Fibroblast of lung (primary cell): ENCODE measurements around the gene UBXN11. TPM values are rescaled to one million over a fixed set of nuclear protein-coding genes. Genes with fewer than 3 reads are reported as not detected.

Source experiments
- DNase-seq, 2 donors: peaks; one replicate each; pipeline versions ENCODE4 v3.0.0 to v3.0.0-alpha.2; 2010; ENCODE audit warnings: low read depth in 2 of 2
- H2AFZ ChIP-seq: 2 replicates; pipeline ENCODE4 v1.5.1; 2012; ENCODE audit warnings: low read length, control low read depth, inconsistent platforms
- H3K27ac ChIP-seq: 2 replicates; pipeline ENCODE4 v1.5.1; 2011; ENCODE audit warnings: low read length, control low read depth; ENCODE audit not compliant: insufficient read depth
- H3K27me3 ChIP-seq: 2 replicates; pipeline ENCODE4 v1.5.1; 2011; ENCODE audit warnings: mild to moderate bottlenecking, low read length; ENCODE audit not compliant: control insufficient read depth, insufficient read depth
- H3K36me3 ChIP-seq: 2 replicates; pipeline ENCODE4 v1.5.1; 2011; ENCODE audit warnings: low read length; ENCODE audit not compliant: control insufficient read depth, insufficient read depth
- H3K4me1 ChIP-seq: 2 replicates; pipeline ENCODE4 v1.5.1; 2011; ENCODE audit warnings: low read length; ENCODE audit not compliant: control insufficient read depth, insufficient read depth; ENCODE audit errors: extremely low read depth
- H3K4me2 ChIP-seq: 2 replicates; pipeline ENCODE4 v1.5.1; 2011; ENCODE audit warnings: low read length, control low read depth; ENCODE audit not compliant: insufficient read depth; ENCODE audit errors: extremely low read depth
- H3K4me3 ChIP-seq, 4 experiments: fragments of 200-600 bp in 1 of 4; sonication (generic) in 1 of 4; replicated peaks in 1 of 4; 2 replicates each; pipeline ENCODE4 v1.5.1; 2011 to 2016; ENCODE audit warnings: low read length in 4 of 4, low read depth in 3 of 4, mild to moderate bottlenecking in 3 of 4, control low read depth in 2 of 4, inconsistent platforms in 1 of 4, mixed read lengths in 1 of 4; ENCODE audit not compliant: insufficient read depth in 1 of 4; ENCODE audit errors: control extremely low read depth in 1 of 4
- H3K79me2 ChIP-seq: 2 replicates; pipeline ENCODE4 v1.5.1; 2012; ENCODE audit warnings: mild to moderate bottlenecking, low read length, inconsistent platforms; ENCODE audit not compliant: control insufficient read depth, insufficient read depth
- H3K9ac ChIP-seq: 2 replicates; pipeline ENCODE4 v1.5.1; 2011; ENCODE audit warnings: mild to moderate bottlenecking, low read length, control low read depth; ENCODE audit not compliant: insufficient read depth
- H3K9me3 ChIP-seq: 2 replicates; pipeline ENCODE4 v1.5.1; 2012; ENCODE audit warnings: low read depth, low read length; ENCODE audit not compliant: control insufficient read depth, insufficient read depth
- H4K20me1 ChIP-seq: 2 replicates; pipeline ENCODE4 v1.5.1; 2011; ENCODE audit warnings: low read length; ENCODE audit not compliant: control insufficient read depth, insufficient read depth; ENCODE audit errors: extremely low read depth
- EZH2 ChIP-seq: IDR thresholded peaks from 2 replicates; pipeline ENCODE4 v1.5.1; 2012; ENCODE audit warnings: low read length, control low read depth, mild to moderate bottlenecking; ENCODE audit errors: missing control alignments
- polyA plus RNA-seq, 2 donors: library from polyadenylated mRNA; depleted of rRNA in 1 of 2; stranded (reverse) in 1 of 2; unstranded in 1 of 2; fragments of >200 nt; gene quantifications; 2 replicates each; pipeline ENCODE4 v1.2.1, GENCODE V29; 2011 to 2012; ENCODE audit warnings: missing spikeins in 1 of 2
- total RNA-seq: library from RNA; depleted of rRNA; stranded (reverse); fragments of >200 nt; gene quantifications from 2 replicates; pipeline ENCODE4 v1.2.1, GENCODE V29; 2014
- TF ChIP-seq, protein P1 (sequence below), 2 donors: IDR thresholded peaks in 1 of 2; conservative IDR thresholded peaks in 1 of 2; 1 replicate in 1 of 2; 2 replicates in 1 of 2; pipeline ENCODE4 v1.5.1; 2011 to 2012; ENCODE audit warnings: low read length in 2 of 2, control low read depth in 1 of 2, inconsistent platforms in 1 of 2, low read depth in 1 of 2, mild to moderate bottlenecking in 1 of 2

UBXN11 gene
- total and polyA plus RNA-seq, 2 donors (not counting 1 experiment from before 2014, with no cell fraction given): 3.5 to 7.1 TPM

DNA sequence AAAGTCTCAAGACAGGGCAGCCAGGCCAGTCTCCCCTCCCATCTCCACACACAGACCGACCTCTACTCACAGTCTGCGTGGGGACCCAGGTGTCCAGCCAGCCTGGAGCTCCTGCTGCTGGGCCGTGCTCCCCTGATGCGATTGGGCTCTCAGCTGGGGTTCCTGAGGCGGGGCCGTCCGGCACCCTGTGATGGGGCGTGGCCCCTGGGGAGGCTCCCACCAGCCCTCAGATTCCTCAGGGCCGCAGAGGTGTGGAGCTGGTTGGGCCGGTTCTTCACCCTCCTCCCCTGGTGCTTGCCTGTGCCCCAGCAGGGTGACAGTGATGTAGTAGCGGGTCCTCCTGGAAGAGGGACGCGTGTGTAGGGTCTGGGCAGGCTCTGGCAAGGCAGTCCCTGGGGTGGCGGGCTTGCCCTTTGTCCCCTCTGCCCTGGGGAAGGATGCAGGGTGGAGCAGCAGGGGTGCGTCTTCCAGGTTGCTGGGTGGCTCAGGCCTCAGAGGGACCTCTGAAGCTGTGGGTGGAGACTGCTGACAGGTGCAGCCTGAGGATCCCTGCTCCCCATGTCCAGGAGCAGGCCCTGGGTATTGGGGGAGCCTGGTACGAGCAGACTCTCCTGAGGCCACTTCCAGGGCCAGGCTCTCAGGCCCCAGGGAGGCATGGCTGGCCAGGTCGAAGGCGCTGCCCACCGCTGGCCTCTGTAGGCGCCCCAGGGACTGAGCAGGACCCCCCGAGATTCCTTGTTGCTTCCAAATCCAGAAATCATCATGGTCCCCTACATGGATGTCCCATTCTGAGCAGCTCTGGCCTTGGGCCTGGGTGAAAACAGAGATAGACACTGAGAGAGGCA lies 47.8 kb upstream of the UBXN11 start, which contains the start of gene CRYBG2:
CRYBG2 (minus strand) TSS at position 155 of the 845 bp plus-strand sequence. CDS start 7,473 bp downstream, outside the sequence.
- no peaks in the 10 kb centered on the region for H3K4me1 ChIP-seq
- TF ChIP-seq, protein P1, sequence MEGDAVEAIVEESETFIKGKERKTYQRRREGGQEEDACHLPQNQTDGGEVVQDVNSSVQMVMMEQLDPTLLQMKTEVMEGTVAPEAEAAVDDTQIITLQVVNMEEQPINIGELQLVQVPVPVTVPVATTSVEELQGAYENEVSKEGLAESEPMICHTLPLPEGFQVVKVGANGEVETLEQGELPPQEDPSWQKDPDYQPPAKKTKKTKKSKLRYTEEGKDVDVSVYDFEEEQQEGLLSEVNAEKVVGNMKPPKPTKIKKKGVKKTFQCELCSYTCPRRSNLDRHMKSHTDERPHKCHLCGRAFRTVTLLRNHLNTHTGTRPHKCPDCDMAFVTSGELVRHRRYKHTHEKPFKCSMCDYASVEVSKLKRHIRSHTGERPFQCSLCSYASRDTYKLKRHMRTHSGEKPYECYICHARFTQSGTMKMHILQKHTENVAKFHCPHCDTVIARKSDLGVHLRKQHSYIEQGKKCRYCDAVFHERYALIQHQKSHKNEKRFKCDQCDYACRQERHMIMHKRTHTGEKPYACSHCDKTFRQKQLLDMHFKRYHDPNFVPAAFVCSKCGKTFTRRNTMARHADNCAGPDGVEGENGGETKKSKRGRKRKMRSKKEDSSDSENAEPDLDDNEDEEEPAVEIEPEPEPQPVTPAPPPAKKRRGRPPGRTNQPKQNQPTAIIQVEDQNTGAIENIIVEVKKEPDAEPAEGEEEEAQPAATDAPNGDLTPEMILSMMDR (conservative IDR thresholded peaks at IDR 0.05 in 1 of 2, IDR thresholded peaks at IDR 0.05 in 1 of 2; ENCODE audit: low read depth in 1 of 2, low read length in 2 of 2): no peak
- TF ChIP-seq EZH2: no peak
- no peaks in the 10 kb centered on the region for H3K9me3 ChIP-seq
- H3K4me3 ChIP-seq: no peak within 1 kb of the TSS
- no peak for DNase-seq
- H3K4me2 ChIP-seq: no peak within 1 kb of the TSS
- no peaks in the 10 kb centered on the region for H4K20me1 ChIP-seq
- no peak within 1 kb of the TSS for H3K9ac ChIP-seq
- H3K79me2 ChIP-seq: no peaks in the 10 kb centered on the region
- peaks cover 21% of the 10 kb centered on the region for H3K27me3 ChIP-seq
- no peak within 1 kb of the TSS for H2AFZ ChIP-seq
- H3K27ac ChIP-seq: no peak within 1 kb of the TSS
- no peaks in the 10 kb centered on the region for H3K36me3 ChIP-seq

DNA sequence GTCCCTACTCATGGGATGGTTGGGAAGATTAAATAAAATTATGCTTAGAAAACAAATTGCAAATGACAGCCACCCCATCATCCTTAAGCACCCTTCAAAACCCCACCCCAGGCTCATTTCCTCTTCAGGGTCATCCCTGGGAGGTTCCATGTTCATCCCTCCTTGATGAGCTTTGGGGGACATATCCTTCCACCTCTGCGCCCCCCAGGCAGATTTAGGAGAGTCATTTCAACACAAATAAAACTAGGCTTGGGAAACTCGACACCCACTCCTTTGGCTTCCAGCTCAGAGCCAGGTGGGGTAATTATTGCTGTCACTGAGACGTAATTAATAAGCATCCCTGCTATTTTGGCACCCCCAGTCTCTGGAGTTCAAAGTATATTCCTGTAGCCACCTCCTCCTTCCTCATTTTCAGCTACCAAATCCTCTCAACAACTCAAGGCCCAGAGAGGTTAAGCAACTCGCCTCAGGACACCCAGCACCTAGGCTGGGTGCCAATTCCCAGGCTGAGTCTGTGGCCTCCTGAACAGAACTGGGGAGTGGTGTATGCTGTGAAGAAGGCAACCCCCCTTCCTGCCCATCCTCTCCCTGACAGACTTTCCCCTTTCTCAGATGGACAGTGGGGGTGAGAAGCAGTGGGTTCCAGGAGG lies 46.9 kb upstream of the UBXN11 start:
- Histone ChIP-seq H3K4me2 (no peak overlapping the region), H3K79me2 (no peaks in the 10 kb centered on the region), H3K9ac (no peak overlapping the region), H2AFZ (no peak overlapping the region), H3K4me3 (no peak overlapping the region), H4K20me1 (no peaks in the 10 kb centered on the region), H3K36me3 (no peaks in the 10 kb centered on the region), H3K27ac (no peak overlapping the region), H3K4me1 (no peaks in the 10 kb centered on the region), H3K9me3 (no peaks in the 10 kb centered on the region), H3K27me3 (peaks cover 13% of the 10 kb centered on the region)
- no peak for TF ChIP-seq EZH2
- TF ChIP-seq, protein P1 (conservative IDR thresholded peaks at IDR 0.05 in 1 of 2, IDR thresholded peaks at IDR 0.05 in 1 of 2; ENCODE audit: low read depth in 1 of 2, low read length in 2 of 2): no peak
- no peak for DNase-seq

DNA sequence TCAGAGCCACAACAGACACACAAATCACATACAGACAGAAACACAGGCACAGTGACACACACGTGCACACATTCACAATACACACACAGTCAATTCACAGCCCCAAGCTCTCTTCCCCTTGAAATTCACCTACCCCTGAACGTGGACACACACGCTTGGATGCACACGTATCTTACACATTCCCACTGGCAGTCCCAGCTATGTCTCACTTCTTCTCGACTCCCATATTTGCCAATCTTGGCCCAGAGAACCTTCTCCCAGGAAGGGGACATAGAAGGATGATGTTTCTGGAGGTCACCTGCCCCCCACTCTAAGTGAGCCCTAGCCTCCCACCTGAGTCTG lies 45.9 kb upstream of the UBXN11 start:
- no peak overlapping the region for H3K9ac ChIP-seq
- H3K36me3 ChIP-seq: no peaks in the 10 kb centered on the region
- no peak overlapping the region for H3K4me3 ChIP-seq
- TF ChIP-seq, protein P1 (conservative IDR thresholded peaks at IDR 0.05 in 1 of 2, IDR thresholded peaks at IDR 0.05 in 1 of 2; ENCODE audit: low read depth in 1 of 2, low read length in 2 of 2): no peak
- no peak for TF ChIP-seq EZH2
- no peaks in the 10 kb centered on the region for H3K79me2 ChIP-seq
- no peaks in the 10 kb centered on the region for H3K9me3 ChIP-seq
- peaks cover 10% of the 10 kb centered on the region for H3K27me3 ChIP-seq
- no peak overlapping the region for H3K4me2 ChIP-seq
- no peak overlapping the region for H3K27ac ChIP-seq
- H4K20me1 ChIP-seq: no peaks in the 10 kb centered on the region
- no peak for DNase-seq
- H3K4me1 ChIP-seq: no peaks in the 10 kb centered on the region
- H2AFZ ChIP-seq: no peak overlapping the region
